Astrocyte of the spinal cord (primary cell): Measurements from ENCODE around the gene CCDC138.

Source experiments
- DNase-seq: peaks from one replicate; pipeline ENCODE4 v3.0.0; 2011; ENCODE audit warnings: low read depth, low spot score
- H3K4me3 ChIP-seq: 2 replicates; pipeline ENCODE4 v1.5.1; 2011; ENCODE audit warnings: low read depth, mild to moderate bottlenecking, low read length, moderate library complexity
- CTCF ChIP-seq: IDR thresholded peaks from 2 replicates; pipeline ENCODE4 v1.5.1; 2012; ENCODE audit warnings: low read depth, mild to moderate bottlenecking, low read length, inconsistent platforms
- in situ Hi-C: cut with HindIII; loops from 2 replicates; pipeline ENCODE4 v1.10.0; 2017; ENCODE audit warnings: low sequenced_read_pairs

The CCDC138 gene

GRCh38 chr2:108803045-108803736, 16.6 kb downstream of the CCDC138 start:
- no peak for DNase-seq
- no peak overlapping the region for H3K4me3 ChIP-seq
- in situ Hi-C loops: no loop called here
- TF ChIP-seq CTCF: no peak

- in situ Hi-C loops: no loop called here
- H3K4me3 ChIP-seq: no peak overlapping the region
- TF ChIP-seq CTCF: no peak
- no peak for DNase-seq
Measured at GRCh38 chr2:108805032-108805431, 18.5 kb downstream of the CCDC138 start.

DNA sequence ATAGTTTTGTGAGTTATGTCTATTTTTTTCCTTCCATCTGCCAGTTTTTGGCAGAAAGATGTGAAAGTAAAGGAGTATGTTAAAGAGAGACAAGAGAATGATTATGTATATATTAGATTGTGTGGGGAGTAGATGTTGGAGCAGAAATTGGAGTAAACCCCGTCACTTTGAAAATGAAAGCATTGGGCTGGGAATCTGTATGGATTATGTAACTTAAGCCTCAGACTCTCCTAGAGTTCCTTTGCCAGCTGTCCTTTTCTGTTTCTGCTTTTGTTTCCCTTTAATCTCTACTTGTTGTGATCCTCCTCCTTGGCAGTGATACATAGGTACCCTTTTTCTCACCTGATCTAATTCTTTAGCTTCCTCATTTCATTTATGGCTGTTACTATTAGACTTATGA, 19.2 kb downstream of the CCDC138 start:
- in situ Hi-C loops: no loop called here
- no peak for DNase-seq
- no peak overlapping the region for H3K4me3 ChIP-seq
- TF ChIP-seq CTCF: no peak

- DNase-seq: no peak
- H3K4me3 ChIP-seq: no peak overlapping the region
- TF ChIP-seq CTCF: no peak
- in situ Hi-C loops: no loop called here
Measured at GRCh38 chr2:108806371-108807113, 20.0 kb downstream of the CCDC138 start.

DNA sequence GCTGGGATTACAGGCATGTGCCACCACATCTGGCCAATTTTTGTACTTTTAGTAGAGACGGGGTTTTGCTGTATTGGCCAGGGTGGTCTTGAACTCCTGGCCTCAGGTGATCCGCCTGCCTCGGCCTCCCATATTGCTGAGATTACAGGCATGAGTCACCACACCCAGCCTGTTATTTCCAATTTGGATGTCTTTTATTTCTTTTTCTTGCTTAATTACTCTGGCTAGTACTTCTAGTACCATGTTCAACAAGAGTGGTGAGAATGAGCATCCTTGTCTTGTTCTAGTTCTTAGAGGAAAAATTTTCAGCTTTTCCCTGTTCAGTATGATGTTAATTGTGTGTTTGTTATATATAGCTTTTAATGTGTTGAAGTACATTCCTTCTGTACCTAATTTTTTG, 23.4 kb downstream of the CCDC138 start:
- DNase-seq: no peak
- H3K4me3 ChIP-seq: no peak overlapping the region
- TF ChIP-seq CTCF: no peak
- in situ Hi-C loops: no loop called here

DNA sequence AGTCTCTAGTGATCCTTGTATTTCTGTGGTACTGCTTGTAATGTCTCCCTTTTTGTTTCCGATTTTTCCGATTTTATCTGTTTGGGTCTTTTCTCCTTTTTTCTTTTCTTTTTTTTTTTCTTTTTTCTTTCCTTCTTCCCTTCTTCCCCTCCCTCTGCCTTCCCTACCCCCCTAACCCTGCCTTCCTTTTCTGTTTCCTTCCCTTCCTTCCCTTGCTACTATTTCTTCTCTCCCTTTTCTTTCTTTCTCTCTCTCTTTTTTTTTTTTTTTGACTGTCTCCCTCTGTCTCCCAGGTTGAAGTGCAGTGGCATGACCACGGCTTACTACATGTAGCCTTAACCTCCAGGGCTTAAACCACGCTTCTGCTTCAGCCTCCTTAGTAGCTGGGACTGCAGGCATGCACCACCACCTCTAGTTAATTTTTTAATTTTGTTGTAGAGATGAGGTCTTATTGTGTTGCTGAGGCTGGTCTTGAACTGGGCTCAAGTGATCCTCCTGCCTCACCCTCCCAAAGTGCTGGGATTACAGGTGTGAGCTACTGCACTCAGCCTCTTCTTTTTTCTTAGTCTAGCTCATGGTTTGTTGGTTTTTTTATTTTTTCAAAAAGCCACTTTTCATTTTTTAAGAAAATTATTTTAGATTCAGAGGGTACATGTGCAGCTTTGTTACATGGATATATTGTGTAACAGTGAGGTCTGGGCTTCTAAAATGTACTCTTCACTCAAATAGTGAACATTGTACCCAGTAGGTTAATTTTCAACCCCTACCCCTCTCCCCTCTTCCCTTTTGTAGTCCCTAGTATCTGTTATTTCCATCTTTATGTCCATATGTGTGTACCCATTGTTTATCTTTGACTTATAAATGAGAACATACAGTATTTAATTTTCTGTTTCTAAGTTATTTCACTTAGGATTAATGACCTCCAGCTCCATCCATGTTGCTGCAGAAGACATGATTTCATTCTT, 24.7 kb downstream of the CCDC138 start:
- TF ChIP-seq CTCF: no peak
- in situ Hi-C loops: no loop called here
- no peak for DNase-seq
- H3K4me3 ChIP-seq: no peak overlapping the region
